GM19438 (cell line): ENCODE measurements around the gene MGMT.

ENCODE experiments used
- ATAC-seq: cut with Tn5 transposase; IDR thresholded peaks from one replicate; pipeline ENCODE4 v1.9.1; 2021; ENCODE audit warnings: low read depth; ENCODE audit not compliant: unreplicated experiment

MGMT gene

GRCh38 chr10:129642427-129642826 lies 175.4 kb downstream of the MGMT start:
- ATAC-seq: no peak

- ATAC-seq: no peak
Measured at GRCh38 chr10:129643266-129643665, 176.2 kb downstream of the MGMT start.

GRCh38 chr10:129645487-129645886 lies 178.4 kb downstream of the MGMT start:
- no peak for ATAC-seq

GRCh38 chr10:129646973-129647372 lies 179.9 kb downstream of the MGMT start:
- ATAC-seq: no peak

GRCh38 chr10:129647590-129647989 lies 180.5 kb downstream of the MGMT start:
- ATAC-seq: no peak

GRCh38 chr10:129648856-129649255 lies 181.8 kb downstream of the MGMT start:
- ATAC-seq: no peak

GRCh38 chr10:129652021-129652420 lies 185.0 kb downstream of the MGMT start:
- no peak for ATAC-seq

- ATAC-seq: no peak
Measured at GRCh38 chr10:129652521-129653201, 185.6 kb downstream of the MGMT start.

- no peak for ATAC-seq
Measured at GRCh38 chr10:129653428-129653827, 186.4 kb downstream of the MGMT start.

- ATAC-seq: no peak
Measured at GRCh38 chr10:129653861-129654260, 186.8 kb downstream of the MGMT start.

GRCh38 chr10:129654461-129654860 lies 187.4 kb downstream of the MGMT start:
- no peak for ATAC-seq

- no peak for ATAC-seq
Measured at GRCh38 chr10:129655007-129655678, 188.1 kb downstream of the MGMT start.

- ATAC-seq: no peak
Measured at GRCh38 chr10:129655679-129656031, 188.6 kb downstream of the MGMT start.

- ATAC-seq: no peak
Measured at GRCh38 chr10:129656642-129657041, 189.6 kb downstream of the MGMT start.

GRCh38 chr10:129657297-129658017 lies 190.4 kb downstream of the MGMT start:
- no peak for ATAC-seq

GRCh38 chr10:129658376-129659072 lies 191.5 kb downstream of the MGMT start:
- no peak for ATAC-seq

- ATAC-seq: no peak
Measured at GRCh38 chr10:129659508-129660268, 192.6 kb downstream of the MGMT start.

- ATAC-seq: no peak
Measured at GRCh38 chr10:129660569-129660968, 193.5 kb downstream of the MGMT start.

GRCh38 chr10:129662426-129662825 lies 195.4 kb downstream of the MGMT start:
- no peak for ATAC-seq

- ATAC-seq: no peak
Measured at GRCh38 chr10:129670124-129670523, 203.1 kb downstream of the MGMT start.
